GM12874 (cell line): ENCODE data around the gene HAGHL.

ENCODE experiments used
- TF ChIP-seq, protein P1 (sequence below): IDR thresholded peaks from 2 replicates; pipeline ENCODE4 v1.5.1; 2011; ENCODE audit warnings: low read depth, mild to moderate bottlenecking, control low read depth, low read length, moderate library complexity; ENCODE audit not compliant: insufficient read depth

The HAGHL gene

GRCh38 chr16:749010-749409, 22.1 kb downstream of the HAGHL start:
- TF ChIP-seq, protein P1, sequence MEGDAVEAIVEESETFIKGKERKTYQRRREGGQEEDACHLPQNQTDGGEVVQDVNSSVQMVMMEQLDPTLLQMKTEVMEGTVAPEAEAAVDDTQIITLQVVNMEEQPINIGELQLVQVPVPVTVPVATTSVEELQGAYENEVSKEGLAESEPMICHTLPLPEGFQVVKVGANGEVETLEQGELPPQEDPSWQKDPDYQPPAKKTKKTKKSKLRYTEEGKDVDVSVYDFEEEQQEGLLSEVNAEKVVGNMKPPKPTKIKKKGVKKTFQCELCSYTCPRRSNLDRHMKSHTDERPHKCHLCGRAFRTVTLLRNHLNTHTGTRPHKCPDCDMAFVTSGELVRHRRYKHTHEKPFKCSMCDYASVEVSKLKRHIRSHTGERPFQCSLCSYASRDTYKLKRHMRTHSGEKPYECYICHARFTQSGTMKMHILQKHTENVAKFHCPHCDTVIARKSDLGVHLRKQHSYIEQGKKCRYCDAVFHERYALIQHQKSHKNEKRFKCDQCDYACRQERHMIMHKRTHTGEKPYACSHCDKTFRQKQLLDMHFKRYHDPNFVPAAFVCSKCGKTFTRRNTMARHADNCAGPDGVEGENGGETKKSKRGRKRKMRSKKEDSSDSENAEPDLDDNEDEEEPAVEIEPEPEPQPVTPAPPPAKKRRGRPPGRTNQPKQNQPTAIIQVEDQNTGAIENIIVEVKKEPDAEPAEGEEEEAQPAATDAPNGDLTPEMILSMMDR = no peak

GRCh38 chr16:750485-750884, 23.6 kb downstream of the HAGHL start:
- TF ChIP-seq, protein P1 = no peak

DNA sequence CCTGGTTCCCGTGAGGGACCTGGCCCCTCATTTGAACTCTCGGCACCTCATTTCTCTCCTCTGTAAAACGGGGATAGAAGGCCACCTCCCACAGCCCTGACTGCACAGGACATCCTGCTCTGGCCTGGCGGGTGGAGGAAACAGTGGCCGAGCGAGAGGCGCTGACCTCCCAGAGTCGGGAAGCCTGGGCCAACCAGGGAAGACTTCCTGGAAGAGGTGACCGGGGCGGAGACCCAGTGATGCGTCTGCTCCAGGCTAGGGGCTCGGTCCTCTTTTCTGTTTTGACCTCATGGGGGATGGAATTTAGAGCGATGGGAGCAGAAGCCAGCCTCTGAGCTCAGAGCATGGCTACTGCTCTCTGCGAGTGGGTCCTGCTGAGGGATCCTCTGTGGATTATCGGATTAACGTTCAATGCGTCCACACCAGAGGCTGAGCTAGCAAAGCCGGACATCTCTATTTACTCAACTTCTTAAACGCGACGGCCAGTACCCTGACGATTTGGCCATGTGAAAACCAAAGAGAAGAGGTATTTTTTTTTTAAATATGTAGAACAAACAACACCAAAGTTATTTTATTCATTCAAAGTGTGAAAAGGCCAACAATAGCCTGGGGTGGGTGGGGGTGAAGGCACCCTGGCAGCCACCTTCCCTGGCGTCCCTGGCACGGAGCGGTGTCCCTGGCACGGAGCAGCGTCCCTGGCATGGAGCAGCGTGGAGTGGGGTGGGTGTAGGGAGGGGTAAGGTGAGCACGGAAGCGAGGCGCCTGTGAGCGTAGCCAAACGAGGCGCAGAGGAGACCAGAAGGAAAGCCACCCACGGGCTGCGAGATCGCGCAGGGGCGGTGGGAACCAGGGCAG, 24.5 kb downstream of the HAGHL start:
- TF ChIP-seq, protein P1 = no peak

DNA sequence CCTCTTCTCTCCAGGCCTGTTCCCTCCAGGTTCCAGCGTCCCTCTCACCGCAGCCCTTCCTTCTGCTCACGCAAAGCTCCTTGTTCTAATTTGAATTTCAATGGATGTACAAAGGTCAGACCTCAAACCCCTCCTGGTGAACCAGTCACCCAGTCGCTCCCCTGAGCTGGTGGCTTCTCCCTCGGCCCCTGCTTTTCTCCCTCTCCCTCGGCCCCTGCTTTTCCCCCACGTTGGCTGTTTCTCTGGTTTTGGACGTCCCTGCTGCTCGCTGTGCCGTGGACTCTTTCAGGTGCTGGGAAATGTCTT, 25.1 kb downstream of the HAGHL start:
- TF ChIP-seq, protein P1 = no peak

DNA sequence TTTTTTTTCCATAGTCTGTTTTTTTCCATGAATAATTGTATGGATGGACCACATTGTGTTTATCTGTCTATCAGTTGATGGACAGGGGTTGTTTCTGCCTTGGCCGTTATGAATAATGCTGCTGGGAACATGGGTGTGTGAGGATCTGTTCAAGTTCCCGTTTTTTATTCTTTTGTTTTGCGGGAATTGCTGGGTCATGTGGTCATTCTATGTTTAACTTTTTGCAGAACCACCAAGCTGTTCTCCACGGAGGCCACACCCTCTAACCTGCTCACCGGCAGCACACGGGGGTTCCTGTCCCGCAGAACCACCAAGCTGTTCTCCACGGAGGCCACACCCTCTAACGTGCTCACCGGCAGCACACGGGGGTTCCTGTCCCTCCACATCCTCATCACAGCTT, 27.8 kb downstream of the HAGHL start:
- TF ChIP-seq, protein P1 = no peak

DNA sequence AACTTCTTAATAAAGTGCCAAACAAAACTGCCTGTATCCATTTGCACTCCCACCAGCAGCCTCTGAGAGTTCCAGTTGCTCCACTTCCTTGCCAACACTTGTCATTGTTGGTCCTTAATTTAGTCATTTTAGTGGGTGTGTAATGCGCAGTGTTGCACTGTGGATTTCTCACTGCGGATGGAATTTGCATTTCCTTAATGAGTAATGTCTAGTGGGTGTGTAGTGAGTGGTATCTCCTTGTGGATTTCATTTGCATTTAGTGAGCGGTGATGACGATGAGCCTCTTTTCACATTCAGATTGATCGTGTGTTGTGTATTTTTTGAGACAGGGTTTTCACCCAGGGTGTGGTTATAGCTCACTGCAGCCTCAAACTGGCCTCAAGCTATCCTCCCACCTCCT, 29.5 kb downstream of the HAGHL start:
- TF ChIP-seq, protein P1 = no peak

DNA sequence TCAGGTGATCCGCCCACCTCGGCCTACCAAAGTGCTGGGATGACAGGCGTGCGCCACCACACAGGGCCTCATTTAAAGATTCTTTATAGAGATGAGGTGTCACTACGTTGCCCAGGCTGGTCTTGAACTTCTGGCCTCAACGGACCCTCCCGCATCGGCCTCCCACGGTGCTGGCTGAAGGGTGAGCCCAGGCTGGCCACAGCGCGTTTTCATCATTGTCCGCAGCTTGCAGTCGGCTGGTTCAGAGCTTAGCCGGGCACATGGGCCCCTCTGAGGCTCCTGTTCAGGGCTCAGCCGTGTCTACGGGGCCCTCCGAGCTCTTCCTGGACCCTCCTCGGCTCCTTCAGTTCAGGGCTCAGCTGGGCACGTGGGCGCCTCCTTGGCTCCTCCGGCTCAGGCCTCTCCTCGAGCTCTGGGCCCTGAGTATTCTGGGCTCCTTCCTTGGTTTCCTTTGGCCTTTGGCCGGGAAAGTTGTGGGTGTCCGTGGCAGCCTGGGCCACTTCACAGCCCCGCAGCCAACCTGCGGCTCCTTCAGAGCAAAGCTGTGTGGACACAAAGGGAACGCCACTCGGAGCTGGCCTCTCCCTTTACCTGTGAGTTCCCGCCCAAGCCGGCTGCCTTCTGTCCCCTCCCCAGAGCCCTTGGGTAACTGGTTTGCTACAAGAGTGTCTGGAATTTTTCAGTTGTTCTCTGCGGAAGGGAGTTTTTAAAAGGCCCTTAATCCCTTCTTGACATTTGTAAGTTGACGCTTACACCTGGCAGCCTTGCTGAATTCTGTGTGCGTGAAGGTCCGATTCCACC, 32.4 kb downstream of the HAGHL start:
- TF ChIP-seq, protein P1 = no peak
